Ishikawa (cell line): ENCODE data around the gene ZNF804B.

Experiments
- CEBPB ChIP-seq: IDR thresholded peaks from 2 replicates; pipeline ENCODE4 v1.6.1; 2012
- CREB1 ChIP-seq: IDR thresholded peaks from 2 replicates; pipeline ENCODE4 v1.6.1; 2012; ENCODE audit warnings: low read depth
- EGR1 ChIP-seq: IDR thresholded peaks from 2 replicates; pipeline ENCODE4 v1.6.1; 2012
- EP300 ChIP-seq: IDR thresholded peaks from 2 replicates; pipeline ENCODE4 v1.6.1; 2012; ENCODE audit warnings: borderline replicate concordance
- FOXM1 ChIP-seq: IDR thresholded peaks from 2 replicates; pipeline ENCODE4 v1.6.1; 2012; ENCODE audit warnings: low read depth, borderline replicate concordance
- NFIC ChIP-seq: IDR thresholded peaks from 2 replicates; pipeline ENCODE4 v1.6.1; 2012
- RAD21 ChIP-seq: IDR thresholded peaks from 2 replicates; pipeline ENCODE4 v1.6.1; 2012; ENCODE audit warnings: low read depth
- TAF1 ChIP-seq: IDR thresholded peaks from 2 replicates; pipeline ENCODE4 v1.6.1; 2012; ENCODE audit warnings: low read depth, mild to moderate bottlenecking
- TCF12 ChIP-seq: IDR thresholded peaks from 2 replicates; pipeline ENCODE4 v1.6.1; 2012; ENCODE audit warnings: low read depth
- TEAD4 ChIP-seq: IDR thresholded peaks from 2 replicates; pipeline ENCODE4 v1.6.1; 2012
- YY1 ChIP-seq: IDR thresholded peaks from 2 replicates; pipeline ENCODE4 v1.6.1; 2012; ENCODE audit warnings: low read depth
- ZBTB7A ChIP-seq: IDR thresholded peaks from 2 replicates; pipeline ENCODE4 v1.6.1; 2012; ENCODE audit warnings: low read depth
- TF ChIP-seq, protein P1 (sequence below): IDR thresholded peaks from 2 replicates; pipeline ENCODE4 v1.6.1; 2012; ENCODE audit warnings: low read depth, mild to moderate bottlenecking
- TF ChIP-seq, protein P2 (sequence below): IDR thresholded peaks from 2 replicates; pipeline ENCODE4 v1.6.1; 2012
- TF ChIP-seq, protein P3 (sequence below): IDR thresholded peaks from 2 replicates; pipeline ENCODE4 v1.6.1; 2012

Gene ZNF804B

DNA sequence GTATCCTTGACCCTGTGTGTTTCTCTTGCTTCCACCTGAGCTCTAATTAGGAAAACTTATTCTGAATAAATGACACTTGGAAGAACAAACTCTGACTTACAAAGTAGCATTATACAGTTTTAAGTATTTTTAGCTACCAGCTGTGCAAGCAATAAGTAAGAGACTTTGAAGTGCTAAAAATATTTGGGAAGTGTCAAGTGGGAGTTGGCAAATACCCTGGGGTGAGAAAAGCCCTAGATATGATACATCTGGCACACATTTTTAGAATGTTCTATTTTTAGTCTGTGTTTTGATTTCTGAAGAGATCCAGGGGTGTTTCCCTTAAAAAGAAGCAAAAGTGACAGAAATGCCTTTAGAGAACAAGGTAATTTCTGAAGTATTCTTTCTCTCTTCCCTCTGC lies 168.8 kb downstream of the ZNF804B start:
- TF ChIP-seq RAD21 (no peak), TAF1 (no peak), EGR1 (no peak), TCF12 (no peak), CREB1 (no peak), FOXM1 (no peak), ZBTB7A (no peak), EP300 (no peak), YY1 (no peak)
- TF ChIP-seq, protein P1, sequence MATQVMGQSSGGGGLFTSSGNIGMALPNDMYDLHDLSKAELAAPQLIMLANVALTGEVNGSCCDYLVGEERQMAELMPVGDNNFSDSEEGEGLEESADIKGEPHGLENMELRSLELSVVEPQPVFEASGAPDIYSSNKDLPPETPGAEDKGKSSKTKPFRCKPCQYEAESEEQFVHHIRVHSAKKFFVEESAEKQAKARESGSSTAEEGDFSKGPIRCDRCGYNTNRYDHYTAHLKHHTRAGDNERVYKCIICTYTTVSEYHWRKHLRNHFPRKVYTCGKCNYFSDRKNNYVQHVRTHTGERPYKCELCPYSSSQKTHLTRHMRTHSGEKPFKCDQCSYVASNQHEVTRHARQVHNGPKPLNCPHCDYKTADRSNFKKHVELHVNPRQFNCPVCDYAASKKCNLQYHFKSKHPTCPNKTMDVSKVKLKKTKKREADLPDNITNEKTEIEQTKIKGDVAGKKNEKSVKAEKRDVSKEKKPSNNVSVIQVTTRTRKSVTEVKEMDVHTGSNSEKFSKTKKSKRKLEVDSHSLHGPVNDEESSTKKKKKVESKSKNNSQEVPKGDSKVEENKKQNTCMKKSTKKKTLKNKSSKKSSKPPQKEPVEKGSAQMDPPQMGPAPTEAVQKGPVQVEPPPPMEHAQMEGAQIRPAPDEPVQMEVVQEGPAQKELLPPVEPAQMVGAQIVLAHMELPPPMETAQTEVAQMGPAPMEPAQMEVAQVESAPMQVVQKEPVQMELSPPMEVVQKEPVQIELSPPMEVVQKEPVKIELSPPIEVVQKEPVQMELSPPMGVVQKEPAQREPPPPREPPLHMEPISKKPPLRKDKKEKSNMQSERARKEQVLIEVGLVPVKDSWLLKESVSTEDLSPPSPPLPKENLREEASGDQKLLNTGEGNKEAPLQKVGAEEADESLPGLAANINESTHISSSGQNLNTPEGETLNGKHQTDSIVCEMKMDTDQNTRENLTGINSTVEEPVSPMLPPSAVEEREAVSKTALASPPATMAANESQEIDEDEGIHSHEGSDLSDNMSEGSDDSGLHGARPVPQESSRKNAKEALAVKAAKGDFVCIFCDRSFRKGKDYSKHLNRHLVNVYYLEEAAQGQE = no peak
- TF ChIP-seq, protein P2, sequence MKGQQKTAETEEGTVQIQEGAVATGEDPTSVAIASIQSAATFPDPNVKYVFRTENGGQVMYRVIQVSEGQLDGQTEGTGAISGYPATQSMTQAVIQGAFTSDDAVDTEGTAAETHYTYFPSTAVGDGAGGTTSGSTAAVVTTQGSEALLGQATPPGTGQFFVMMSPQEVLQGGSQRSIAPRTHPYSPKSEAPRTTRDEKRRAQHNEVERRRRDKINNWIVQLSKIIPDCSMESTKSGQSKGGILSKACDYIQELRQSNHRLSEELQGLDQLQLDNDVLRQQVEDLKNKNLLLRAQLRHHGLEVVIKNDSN = no peak
- TF ChIP-seq, protein P3, sequence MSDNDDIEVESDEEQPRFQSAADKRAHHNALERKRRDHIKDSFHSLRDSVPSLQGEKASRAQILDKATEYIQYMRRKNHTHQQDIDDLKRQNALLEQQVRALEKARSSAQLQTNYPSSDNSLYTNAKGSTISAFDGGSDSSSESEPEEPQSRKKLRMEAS = no peak

DNA sequence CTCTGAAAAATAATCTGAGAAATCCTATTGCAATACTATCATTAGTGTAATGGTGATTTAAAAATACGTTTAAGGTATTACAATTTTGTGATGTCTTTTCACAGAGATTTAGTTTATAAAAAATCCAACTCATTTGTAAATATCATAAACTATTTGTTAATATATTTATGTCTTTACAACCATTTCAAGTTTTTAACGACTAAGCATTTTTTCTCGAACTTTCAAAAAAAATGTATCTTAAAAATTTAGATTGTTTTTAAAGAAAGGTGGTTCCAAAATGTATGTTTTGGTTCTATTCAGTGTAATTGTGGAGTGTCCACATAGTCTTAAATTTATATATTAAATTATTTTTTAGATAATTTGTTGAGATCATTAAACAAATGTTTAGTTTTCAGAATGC lies 170.2 kb downstream of the ZNF804B start:
- TF ChIP-seq EGR1 (no peak), ZBTB7A (no peak), CEBPB (no peak), FOXM1 (no peak), RAD21 (no peak), TEAD4 (no peak), YY1 (no peak), TAF1 (no peak), NFIC (no peak), EP300 (no peak)
- TF ChIP-seq, protein P3 = no peak
- TF ChIP-seq, protein P2 = no peak

DNA sequence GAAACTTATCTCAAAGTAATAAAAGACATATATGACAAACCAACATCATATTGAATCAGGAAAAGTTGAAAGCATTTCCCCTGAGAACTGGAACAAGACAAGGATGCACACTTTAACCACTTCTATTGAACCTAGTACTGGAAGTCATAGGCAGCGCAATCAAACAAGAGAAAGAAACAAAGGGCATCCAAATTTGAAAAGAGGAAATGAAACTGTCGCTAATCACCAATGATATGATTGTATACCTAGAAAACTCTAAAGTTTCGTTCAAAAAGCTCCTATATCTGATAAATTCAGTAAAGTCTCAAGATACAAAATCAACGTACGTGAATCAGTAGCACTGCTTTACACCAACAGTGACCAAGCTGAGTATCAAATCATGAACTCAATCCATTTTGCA lies 173.8 kb downstream of the ZNF804B start:
- TF ChIP-seq, protein P3 = no peak
- TF ChIP-seq EP300 = no peak
- no peak for TF ChIP-seq TCF12

DNA sequence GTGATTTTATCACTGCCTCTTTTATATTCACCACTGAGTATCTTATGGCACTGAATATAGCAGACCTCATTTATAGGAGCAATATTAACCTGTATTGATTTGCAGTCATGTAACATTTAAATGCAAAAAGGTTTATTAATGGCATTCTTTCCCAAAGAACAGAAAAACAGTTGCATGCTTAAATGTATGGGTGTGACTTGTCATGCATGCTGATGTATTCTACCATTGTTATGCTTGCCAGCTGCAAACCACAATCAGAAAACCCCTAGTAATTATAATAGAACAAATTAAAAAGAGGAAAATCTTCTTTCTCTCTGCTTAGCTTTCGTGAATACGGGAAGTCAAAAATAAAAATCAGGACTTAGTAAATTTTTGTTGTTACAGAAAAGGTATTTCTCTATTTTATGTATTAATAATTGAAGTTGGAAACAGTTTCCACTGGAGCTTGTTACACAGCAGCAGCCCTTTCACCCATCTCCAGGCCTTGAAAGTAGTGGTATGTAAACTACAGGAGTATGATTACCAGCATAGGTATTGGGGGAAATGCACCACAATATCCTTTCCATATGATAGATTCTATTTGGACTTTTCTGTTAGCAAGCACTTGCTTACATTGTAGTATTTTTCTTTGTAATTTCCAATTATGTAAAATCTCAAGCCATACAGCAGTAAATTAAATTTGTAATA lies 183.5 kb downstream of the ZNF804B start:
- TF ChIP-seq FOXM1 (no peak), CREB1 (no peak), EGR1 (no peak), RAD21 (no peak), TEAD4 (no peak), NFIC (no peak), TAF1 (no peak)
- TF ChIP-seq, protein P3 = no peak
- TF ChIP-seq, protein P2 = no peak
- TF ChIP-seq, protein P1 = no peak

DNA sequence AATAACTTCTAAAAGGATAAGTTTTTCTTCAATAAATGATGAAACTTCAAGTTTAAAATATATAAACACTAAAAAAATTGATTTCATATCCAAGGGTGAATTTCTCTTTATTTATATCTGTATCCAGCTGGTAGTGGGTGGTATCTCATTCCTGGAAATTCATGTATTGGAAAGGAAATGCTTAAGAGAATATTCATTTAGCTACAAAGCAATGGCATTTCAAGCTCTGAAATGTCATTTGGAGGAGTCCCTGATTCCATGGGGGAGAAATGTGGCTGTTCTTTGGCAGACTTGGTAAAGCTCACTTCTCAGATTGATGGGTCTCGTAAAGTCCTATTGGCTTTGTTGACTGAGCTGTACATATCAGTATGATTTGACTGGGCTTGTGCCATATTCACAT lies 192.3 kb downstream of the ZNF804B start:
- TF ChIP-seq CREB1 = no peak
- no peak for TF ChIP-seq CEBPB
- no peak for TF ChIP-seq EP300
- TF ChIP-seq TEAD4 = no peak
- TF ChIP-seq, protein P3 = no peak
- TF ChIP-seq, protein P1 = no peak
- no peak for TF ChIP-seq TAF1
- TF ChIP-seq EGR1 = no peak
- no peak for TF ChIP-seq FOXM1
- TF ChIP-seq ZBTB7A = no peak
- no peak for TF ChIP-seq RAD21
- TF ChIP-seq NFIC = no peak
